Measurements from ENCODE around the gene ENTR1.

Gene ENTR1

DNA sequence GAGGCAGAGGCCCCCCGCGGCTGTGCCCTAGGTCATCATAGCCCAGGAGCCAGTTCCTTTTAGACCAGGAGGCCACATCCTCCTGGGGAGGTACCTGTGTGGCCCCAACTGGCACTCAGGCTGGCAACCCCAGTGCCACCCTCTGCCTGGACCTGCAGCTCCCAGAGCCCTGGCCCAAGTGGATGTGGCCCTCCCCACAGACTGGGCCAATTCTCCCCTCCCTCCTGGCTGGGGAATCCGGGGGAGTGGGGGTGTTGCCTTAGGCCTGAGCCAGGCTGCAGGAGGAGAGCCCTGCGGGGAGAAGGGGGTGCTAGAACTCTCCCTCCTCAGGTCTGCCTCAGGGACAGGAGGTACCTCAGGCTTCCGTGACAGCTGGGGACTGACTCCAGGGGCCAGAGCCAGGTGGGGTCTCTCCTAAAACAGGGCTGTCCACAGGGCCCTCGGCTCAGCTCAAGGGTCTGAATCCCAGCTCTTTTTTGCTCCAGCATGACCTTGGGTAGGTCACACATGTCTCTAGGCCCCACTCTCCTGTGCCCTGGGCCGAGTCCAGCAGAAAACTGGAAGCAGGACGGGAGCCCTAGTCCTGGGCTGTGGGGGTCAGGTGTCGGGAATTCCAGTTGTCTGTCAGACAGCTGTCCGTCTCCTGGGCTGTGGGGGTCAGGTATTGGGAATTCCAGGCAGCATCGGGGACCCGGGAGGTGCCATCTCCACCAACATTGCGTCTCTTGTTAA is 56.5 kb downstream of the ENTR1 start:
- H3K27ac ChIP-seq (ENCODE audit: low read length), result no peak overlapping the region
- no peaks in the 10 kb centered on the region for H3K9me3 ChIP-seq (ENCODE audit: control insufficient read depth in 1 of 2, low read length in 2 of 2)
- no peaks in the 10 kb centered on the region for H3K27me3 ChIP-seq (ENCODE audit: low read depth, low read length)
- H3K4me3 ChIP-seq (ENCODE audit: low read depth in 1 of 2, low read length in 2 of 2), result no peak overlapping the region
- H3K4me1 ChIP-seq (ENCODE audit: control insufficient read depth in 1 of 2, insufficient read depth in 2 of 2, low read length in 2 of 2), result peaks cover 0 to 18% of the 10 kb centered on the region in 2 donors
- peaks cover 0 to 25% of the 10 kb centered on the region in 2 donors for H3K36me3 ChIP-seq (ENCODE audit: control insufficient read depth in 1 of 2, insufficient read depth in 2 of 2, low read length in 2 of 2)

DNA sequence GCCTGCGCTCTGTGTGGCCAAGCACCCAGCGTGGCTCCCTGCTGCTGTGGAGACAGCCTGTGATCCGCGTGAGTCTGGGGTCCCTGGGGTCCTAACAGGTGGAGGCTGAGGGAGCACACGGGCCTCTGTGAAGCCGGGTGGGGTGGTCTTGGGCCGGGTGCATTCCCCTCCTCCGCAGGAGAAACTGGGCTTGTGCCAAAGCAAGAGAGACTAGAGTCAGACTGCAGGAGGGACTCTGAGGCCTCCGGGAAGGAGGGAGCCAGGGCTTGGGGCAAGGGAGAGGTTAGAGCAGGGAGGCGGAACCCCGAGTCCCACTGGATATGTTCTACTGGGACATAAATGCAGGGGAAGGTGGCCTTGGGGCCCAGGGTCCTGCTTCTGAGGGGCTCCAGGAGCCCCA is 57.3 kb downstream of the ENTR1 start:
- H3K4me3 ChIP-seq (ENCODE audit: low read depth in 1 of 2, low read length in 2 of 2), result no peak overlapping the region
- H3K27me3 ChIP-seq (ENCODE audit: low read depth, low read length), result no peaks in the 10 kb centered on the region
- H3K9me3 ChIP-seq (ENCODE audit: control insufficient read depth in 1 of 2, low read length in 2 of 2), result no peaks in the 10 kb centered on the region
- H3K36me3 ChIP-seq (ENCODE audit: control insufficient read depth in 1 of 2, insufficient read depth in 2 of 2, low read length in 2 of 2), result peaks cover 0 to 28% of the 10 kb centered on the region in 2 donors
- peaks cover 0 to 18% of the 10 kb centered on the region in 2 donors for H3K4me1 ChIP-seq (ENCODE audit: control insufficient read depth in 1 of 2, insufficient read depth in 2 of 2, low read length in 2 of 2)
- no peak overlapping the region for H3K27ac ChIP-seq (ENCODE audit: low read length)

DNA sequence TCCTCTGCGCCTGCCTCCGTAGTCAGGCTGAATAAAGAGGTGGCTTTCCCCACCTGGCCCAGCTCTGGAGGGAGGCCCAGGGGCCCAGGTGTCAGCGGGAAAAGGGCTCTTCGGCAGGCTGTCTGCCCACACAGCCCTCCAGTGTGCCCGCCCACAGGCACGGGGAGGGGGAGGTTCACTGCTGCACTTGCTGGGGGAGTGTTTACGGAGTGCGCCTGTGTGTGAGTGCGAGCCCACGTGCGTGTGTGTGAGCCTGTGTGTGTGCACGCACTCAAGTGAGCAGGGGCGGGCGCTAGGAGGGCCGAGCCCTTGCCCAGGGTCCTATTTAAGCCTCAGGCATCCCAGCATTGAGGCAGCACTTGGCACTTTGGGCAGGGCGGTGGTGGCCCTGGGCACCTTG is 57.7 kb downstream of the ENTR1 start:
- H3K27ac ChIP-seq (ENCODE audit: low read length), result no peak overlapping the region
- no peak overlapping the region for H3K4me3 ChIP-seq (ENCODE audit: low read depth in 1 of 2, low read length in 2 of 2)
- H3K36me3 ChIP-seq (ENCODE audit: control insufficient read depth in 1 of 2, insufficient read depth in 2 of 2, low read length in 2 of 2), result peaks cover 0 to 25% of the 10 kb centered on the region in 2 donors
- H3K9me3 ChIP-seq (ENCODE audit: control insufficient read depth in 1 of 2, low read length in 2 of 2), result no peaks in the 10 kb centered on the region
- H3K4me1 ChIP-seq (ENCODE audit: control insufficient read depth in 1 of 2, insufficient read depth in 2 of 2, low read length in 2 of 2), result peaks cover 0 to 18% of the 10 kb centered on the region in 2 donors
- no peaks in the 10 kb centered on the region for H3K27me3 ChIP-seq (ENCODE audit: low read depth, low read length)
